SW 1271 (cell line): ENCODE data around the gene LMX1B.

Source experiments
- DNase-seq, 2 experiments: peaks; one replicate each; lab custom pipeline; 2025; lab: John Stamatoyannopoulos, UW

The LMX1B gene

GRCh38 chr9:126658201-126658825 is 44.6 kb downstream of the LMX1B start:
- DNase-seq: no peak

GRCh38 chr9:126658956-126659555 is 45.3 kb downstream of the LMX1B start:
- DNase-seq: no peak

GRCh38 chr9:126661122-126661520 is 47.4 kb downstream of the LMX1B start:
- no peak for DNase-seq

- DNase-seq: peak in 1 of 2 experiments; percentile 15
Measured at GRCh38 chr9:126661521-126662251, 48.0 kb downstream of the LMX1B start.

- DNase-seq: no peak
Measured at GRCh38 chr9:126663661-126664072, 49.9 kb downstream of the LMX1B start.

GRCh38 chr9:126664900-126665643 is 51.3 kb downstream of the LMX1B start:
- DNase-seq: no peak

GRCh38 chr9:126665644-126666035 is 51.9 kb downstream of the LMX1B start:
- DNase-seq: no peak

GRCh38 chr9:126666155-126666803 is 52.6 kb downstream of the LMX1B start:
- DNase-seq: no peak

GRCh38 chr9:126667190-126668055 is 53.7 kb downstream of the LMX1B start:
- no peak for DNase-seq

- DNase-seq: no peak
Measured at GRCh38 chr9:126668058-126668457, 54.3 kb downstream of the LMX1B start.

- DNase-seq: no peak
Measured at GRCh38 chr9:126669108-126669507, 55.4 kb downstream of the LMX1B start.

- no peak for DNase-seq
Measured at GRCh38 chr9:126670270-126670669, 56.5 kb downstream of the LMX1B start.

- no peak for DNase-seq
Measured at GRCh38 chr9:126671381-126671831, 57.7 kb downstream of the LMX1B start.

- DNase-seq: no peak
Measured at GRCh38 chr9:126671983-126672382, 58.3 kb downstream of the LMX1B start.

- no peak for DNase-seq
Measured at GRCh38 chr9:126672634-126673284, 59.0 kb downstream of the LMX1B start.

GRCh38 chr9:126673689-126674364 is 60.1 kb downstream of the LMX1B start:
- no peak for DNase-seq

GRCh38 chr9:126674365-126675146 is 60.8 kb downstream of the LMX1B start:
- no peak for DNase-seq

GRCh38 chr9:126675147-126675467 is 61.4 kb downstream of the LMX1B start:
- DNase-seq: no peak

GRCh38 chr9:126676102-126676684 is 62.5 kb downstream of the LMX1B start:
- no peak for DNase-seq
